GM12801 (cell line): ENCODE results near the gene DNAH17.

Experiments used
- CTCF ChIP-seq: IDR thresholded peaks from one replicate; pipeline ENCODE4 v1.5.1; 2011; ENCODE audit warnings: control low read depth; ENCODE audit not compliant: insufficient read length; ENCODE audit errors: extremely low read depth

The DNAH17 gene

GRCh38 chr17:78486946-78487680, 90.1 kb downstream of the DNAH17 start:
- TF ChIP-seq CTCF: no peak

- no peak for TF ChIP-seq CTCF
Observed at GRCh38 chr17:78486228-78486802, 90.9 kb downstream of the DNAH17 start.

- no peak for TF ChIP-seq CTCF
Observed at GRCh38 chr17:78485290-78486168, 91.7 kb downstream of the DNAH17 start.

GRCh38 chr17:78484271-78485246, 92.6 kb downstream of the DNAH17 start:
- no peak for TF ChIP-seq CTCF

GRCh38 chr17:78479369-78479768, 97.8 kb downstream of the DNAH17 start:
- no peak for TF ChIP-seq CTCF

- no peak for TF ChIP-seq CTCF
Observed at GRCh38 chr17:78478757-78479297, 98.4 kb downstream of the DNAH17 start.
